ENCODE data around the gene POLR2C.

GRCh38 chr16:57426356-57426755 is 36.1 kb upstream of the POLR2C start:
- TF ChIP-seq, protein P1, sequence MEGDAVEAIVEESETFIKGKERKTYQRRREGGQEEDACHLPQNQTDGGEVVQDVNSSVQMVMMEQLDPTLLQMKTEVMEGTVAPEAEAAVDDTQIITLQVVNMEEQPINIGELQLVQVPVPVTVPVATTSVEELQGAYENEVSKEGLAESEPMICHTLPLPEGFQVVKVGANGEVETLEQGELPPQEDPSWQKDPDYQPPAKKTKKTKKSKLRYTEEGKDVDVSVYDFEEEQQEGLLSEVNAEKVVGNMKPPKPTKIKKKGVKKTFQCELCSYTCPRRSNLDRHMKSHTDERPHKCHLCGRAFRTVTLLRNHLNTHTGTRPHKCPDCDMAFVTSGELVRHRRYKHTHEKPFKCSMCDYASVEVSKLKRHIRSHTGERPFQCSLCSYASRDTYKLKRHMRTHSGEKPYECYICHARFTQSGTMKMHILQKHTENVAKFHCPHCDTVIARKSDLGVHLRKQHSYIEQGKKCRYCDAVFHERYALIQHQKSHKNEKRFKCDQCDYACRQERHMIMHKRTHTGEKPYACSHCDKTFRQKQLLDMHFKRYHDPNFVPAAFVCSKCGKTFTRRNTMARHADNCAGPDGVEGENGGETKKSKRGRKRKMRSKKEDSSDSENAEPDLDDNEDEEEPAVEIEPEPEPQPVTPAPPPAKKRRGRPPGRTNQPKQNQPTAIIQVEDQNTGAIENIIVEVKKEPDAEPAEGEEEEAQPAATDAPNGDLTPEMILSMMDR (IDR thresholded peaks at IDR 0.05; ENCODE audit: low read depth, low read length), result no peak
- no peak for TF ChIP-seq EZH2phosphoT487 (IDR thresholded peaks at IDR 0.05; ENCODE audit: low read depth)

Measured in OCI-LY3 (cell line).